Amygdala (tissue), 56 donors: ENCODE results near the gene CCNL2.
"Not testable (repeated sequence)": the region's sequence is repeated elsewhere in the genome, so short reads cannot be mapped to it uniquely, and the experiment has no call there.

ENCODE experiments used
- DNase-seq, 56 donors: peaks; one replicate each; lab custom pipeline; 2025; lab: John Stamatoyannopoulos, UW

The CCNL2 gene

GRCh38 chr1:1402072-1402900 lies 3.2 kb upstream of the CCNL2 start:
- DNase-seq = no peak

GRCh38 chr1:1401457-1402010 lies 2.4 kb upstream of the CCNL2 start:
- DNase-seq = no peak

- no peak for DNase-seq
Measured at GRCh38 chr1:1400576-1401456, 1.7 kb upstream of the CCNL2 start.

- DNase-seq = no peak
Measured at GRCh38 chr1:1399872-1400575, 889 bp upstream of the CCNL2 start.

GRCh38 chr1:1398677-1399186 lies 403 bp downstream of the CCNL2 start:
- DNase-seq = no peak

GRCh38 chr1:1397839-1398523 lies 1.2 kb downstream of the CCNL2 start:
- DNase-seq = no peak

- DNase-seq = no peak
Measured at GRCh38 chr1:1395166-1395565, 4.0 kb downstream of the CCNL2 start.

GRCh38 chr1:1394116-1394515 lies 5.0 kb downstream of the CCNL2 start:
- no peak for DNase-seq

- no peak for DNase-seq
Measured at GRCh38 chr1:1393428-1393827, 5.7 kb downstream of the CCNL2 start.

- no peak for DNase-seq
Measured at GRCh38 chr1:1393014-1393413, 6.1 kb downstream of the CCNL2 start.

- no peak for DNase-seq
Measured at GRCh38 chr1:1391225-1391624, 7.9 kb downstream of the CCNL2 start.

- no peak for DNase-seq
Measured at GRCh38 chr1:1390675-1391074, 8.5 kb downstream of the CCNL2 start.

GRCh38 chr1:1388078-1388472 lies 11.1 kb downstream of the CCNL2 start:
- DNase-seq = no peak

- DNase-seq = no peak
Measured at GRCh38 chr1:1387098-1388077, 11.7 kb downstream of the CCNL2 start.

GRCh38 chr1:1385931-1386330 lies 13.2 kb downstream of the CCNL2 start:
- DNase-seq = no peak

GRCh38 chr1:1385339-1385738 lies 13.8 kb downstream of the CCNL2 start:
- not testable (repeated sequence) for DNase-seq

GRCh38 chr1:1381294-1381693 lies 17.8 kb downstream of the CCNL2 start:
- no peak for DNase-seq

- no peak for DNase-seq
Measured at GRCh38 chr1:1380860-1381259, 18.3 kb downstream of the CCNL2 start.
